Thoracic aorta (tissue), 2 donors: ENCODE data around the gene CBY2. TPM values are rescaled to one million over a fixed set of nuclear protein-coding genes. Genes with fewer than 3 reads are reported as not detected.

ENCODE experiments used
- ATAC-seq: fragments of 150-250 bp; one replicate; pipeline ENCODE4 v1.8.0; 2017; ENCODE audit warnings: low read depth; ENCODE audit not compliant: insufficient number of reproducible peaks, low FRiP score
- DNase-seq: peaks from one replicate; pipeline ENCODE4 v3.0.0-alpha.2; 2020; ENCODE audit warnings: low spot score
- H3K27ac ChIP-seq, 2 donors: fragments of 200-600 bp; sonication (generic); 1 replicate in 1 of 2; 2 replicates in 1 of 2; pipeline ENCODE4 v1.5.1; 2016; ENCODE audit warnings: mild to moderate bottlenecking in 2 of 2, moderate library complexity in 2 of 2
- H3K27me3 ChIP-seq: fragments of 200-600 bp; sonication (generic); replicated peaks from 2 replicates; pipeline ENCODE4 v1.6.0; 2016; ENCODE audit warnings: mild to moderate bottlenecking; ENCODE audit not compliant: insufficient read depth
- H3K36me3 ChIP-seq: fragments of 200-600 bp; sonication (generic); one replicate; pipeline ENCODE4 v1.5.1; 2016
- H3K4me1 ChIP-seq, 2 donors: fragments of 200-600 bp; sonication (generic); 1 replicate in 1 of 2; 2 replicates in 1 of 2; pipeline versions ENCODE4 v1.5.1 to v1.6.0; 2016; ENCODE audit warnings: low read depth in 2 of 2, mild to moderate bottlenecking in 1 of 2; ENCODE audit not compliant: control insufficient read depth in 1 of 2
- H3K4me3 ChIP-seq: fragments of 200-600 bp; sonication (generic); 2 replicates; pipeline ENCODE4 v1.5.1; 2016; ENCODE audit warnings: mild to moderate bottlenecking
- H3K9me3 ChIP-seq: fragments of 200-600 bp; sonication (generic); 2 replicates; pipeline ENCODE4 v1.5.1; 2016
- CTCF ChIP-seq: fragments of 200-600 bp; sonication (generic); IDR thresholded peaks from one replicate; pipeline ENCODE4 v1.5.1; 2019; ENCODE audit warnings: antibody characterized with exemption
- total RNA-seq, 2 donors: library from RNA; depleted of rRNA; stranded (reverse); fragments of >200 nt; gene quantifications; one replicate each; pipeline versions ENCODE4 v1.1.0 to v1.2.3, GENCODE V29; 2016

CBY2 gene
- total RNA-seq, 2 donors from 2014 or later, result not detected

GRCh38 chr13:45691251-45691650, 10.9 kb upstream of the CBY2 start:
- no peak for ATAC-seq

GRCh38 chr13:45691667-45692066, 10.5 kb upstream of the CBY2 start:
- Histone ChIP-seq H3K27ac (no peak overlapping the region), H3K9me3 (no peaks in the 10 kb centered on the region), H3K27me3 (no peaks in the 10 kb centered on the region), H3K4me3 (no peak overlapping the region), H3K36me3 (no peaks in the 10 kb centered on the region), H3K4me1 (no peaks in the 10 kb centered on the region)
- no peak for TF ChIP-seq CTCF
- DNase-seq (no peak), ATAC-seq (no peak)

More at GRCh38 chr13:45691251-45691650, 10.9 kb upstream of the CBY2 start:
- H3K27ac ChIP-seq, result no peak overlapping the region
- no peaks in the 10 kb centered on the region for H3K27me3 ChIP-seq
- no peaks in the 10 kb centered on the region for H3K4me1 ChIP-seq
- no peaks in the 10 kb centered on the region for H3K9me3 ChIP-seq
- H3K4me3 ChIP-seq, result no peak overlapping the region
- TF ChIP-seq CTCF, result no peak
- DNase-seq, result no peak
- no peaks in the 10 kb centered on the region for H3K36me3 ChIP-seq

GRCh38 chr13:45695198-45695730, 6.9 kb upstream of the CBY2 start:
- Histone ChIP-seq H3K36me3 (no peaks in the 10 kb centered on the region), H3K9me3 (no peaks in the 10 kb centered on the region), H3K27ac (no peak overlapping the region), H3K4me1 (no peaks in the 10 kb centered on the region), H3K4me3 (no peak overlapping the region), H3K27me3 (no peaks in the 10 kb centered on the region)
- ATAC-seq (no peak), DNase-seq (no peak)
- no peak for TF ChIP-seq CTCF

GRCh38 chr13:45696610-45697226, 5.4 kb upstream of the CBY2 start:
- Histone ChIP-seq H3K4me1 (no peaks in the 10 kb centered on the region), H3K27me3 (no peaks in the 10 kb centered on the region), H3K27ac (no peak overlapping the region), H3K36me3 (no peaks in the 10 kb centered on the region), H3K9me3 (no peaks in the 10 kb centered on the region), H3K4me3 (no peak overlapping the region)
- DNase-seq (no peak), ATAC-seq (no peak)
- TF ChIP-seq CTCF, result no peak

- H3K27me3 ChIP-seq, result no peaks in the 10 kb centered on the region
- ATAC-seq (no peak), DNase-seq (no peak)
- TF ChIP-seq CTCF, result no peak
- H3K36me3 ChIP-seq, result no peaks in the 10 kb centered on the region
- H3K4me1 ChIP-seq, result no peaks in the 10 kb centered on the region
- no peak overlapping the region for H3K4me3 ChIP-seq
- no peaks in the 10 kb centered on the region for H3K9me3 ChIP-seq
- H3K27ac ChIP-seq, result no peak overlapping the region
Observed at GRCh38 chr13:45700971-45701900, 884 bp upstream of the CBY2 start.
